Measurements from ENCODE around the gene BEST4.
"Not testable (repeated sequence)": the region's sequence is repeated elsewhere in the genome, so short reads cannot be mapped to it uniquely, and the experiment has no call there.

The BEST4 gene

GRCh38 chr1:44777969-44778635 is 9.9 kb downstream of the BEST4 start:
- no peak for DNase-seq (ENCODE audit: low spot score)

- peak; percentile 90 for DNase-seq (ENCODE audit: low spot score)
Measured at GRCh38 chr1:44777547-44777946, 10.4 kb downstream of the BEST4 start.

- DNase-seq (ENCODE audit: low spot score) = no peak
Measured at GRCh38 chr1:44776730-44777068, 11.3 kb downstream of the BEST4 start.

GRCh38 chr1:44775930-44776729 is 11.8 kb downstream of the BEST4 start:
- peak; percentile 46 for DNase-seq (ENCODE audit: low spot score)

- DNase-seq (ENCODE audit: low spot score) = peak; percentile 94
Measured at GRCh38 chr1:44775078-44775929, 12.7 kb downstream of the BEST4 start, which contains the start of gene RPS8. TSS of gene RPS8 (plus strand) at chr1:44775540. CDS start at chr1:44775597, 57 bp downstream.

GRCh38 chr1:44766421-44766820 is 21.5 kb downstream of the BEST4 start:
- not testable (repeated sequence) for DNase-seq (ENCODE audit: low spot score)

GRCh38 chr1:44760876-44761275 is 27.1 kb downstream of the BEST4 start:
- no peak for DNase-seq (ENCODE audit: low spot score)

GRCh38 chr1:44759077-44759476 is 28.9 kb downstream of the BEST4 start:
- no peak for DNase-seq (ENCODE audit: low spot score)

- DNase-seq (ENCODE audit: low spot score) = no peak
Measured at GRCh38 chr1:44757420-44757819, 30.6 kb downstream of the BEST4 start.

GRCh38 chr1:44747878-44748277 is 40.1 kb downstream of the BEST4 start:
- DNase-seq (ENCODE audit: low spot score) = no peak

- DNase-seq (ENCODE audit: low spot score) = no peak
Measured at GRCh38 chr1:44743211-44743610, 44.8 kb downstream of the BEST4 start.

GRCh38 chr1:44740179-44740617 is 47.8 kb downstream of the BEST4 start:
- no peak for DNase-seq (ENCODE audit: low spot score)

GRCh38 chr1:44739307-44740178 is 48.4 kb downstream of the BEST4 start, which contains the start of gene KIF2C:
TSS of gene KIF2C (plus strand) at chr1:44739837. CDS start at chr1:44739933, 96 bp downstream.
- peak; percentile 98 for DNase-seq (ENCODE audit: low spot score)

GRCh38 chr1:44738953-44739306 is 49.0 kb downstream of the BEST4 start:
- not testable (repeated sequence) for DNase-seq (ENCODE audit: low spot score)

GRCh38 chr1:44735992-44736391 is 52.0 kb downstream of the BEST4 start:
- no peak for DNase-seq (ENCODE audit: low spot score)

GRCh38 chr1:44733784-44734183 is 54.2 kb downstream of the BEST4 start:
- no peak for DNase-seq (ENCODE audit: low spot score)
